ENCODE results near the gene TNFSF12.
A peak's percentile ranks its signal among the peaks of the same experiment; 100 is the strongest.
"Not testable (repeated sequence)": the region's sequence is repeated elsewhere in the genome, so short reads cannot be mapped to it uniquely, and the experiment has no call there.

Gene TNFSF12

DNA sequence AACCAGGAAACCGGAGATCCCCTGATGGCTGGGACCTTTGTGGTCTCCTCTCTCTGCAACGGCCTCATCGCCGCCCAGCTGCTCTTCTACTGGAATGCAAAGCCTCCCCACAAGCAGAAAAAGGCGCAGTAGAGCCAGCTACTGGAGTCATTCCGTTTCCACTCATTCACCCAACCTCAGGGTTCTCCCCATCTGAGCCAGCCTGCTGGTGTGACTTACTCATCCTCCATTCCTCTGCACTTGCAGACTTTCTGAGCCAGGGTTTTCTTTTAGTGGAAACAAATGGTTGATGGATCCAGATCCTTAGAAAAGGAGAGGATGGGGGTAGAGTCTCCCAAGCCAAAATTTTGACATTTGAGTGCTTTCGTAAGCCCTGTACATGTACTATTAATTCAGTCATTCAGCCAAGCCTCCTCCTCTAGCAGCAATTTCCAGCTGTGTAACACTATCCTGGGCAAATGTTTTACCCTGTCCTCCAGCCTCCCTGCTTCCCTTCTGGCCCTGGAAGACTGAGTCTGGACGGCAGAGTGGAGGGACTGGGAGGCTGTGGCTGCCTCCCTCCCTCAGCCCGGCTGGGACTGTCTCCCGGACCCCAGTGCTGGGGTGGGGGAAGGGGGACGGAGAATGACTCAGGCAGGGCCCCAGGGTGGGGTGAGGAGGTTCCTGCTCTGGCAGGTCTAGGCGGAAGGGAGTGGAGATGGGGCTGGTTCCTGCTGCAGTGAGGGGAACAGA lies 38.7 kb downstream of the TNFSF12 start:
- DNase-seq (ENCODE audit: low read depth, low spot score), result no peak

DNA sequence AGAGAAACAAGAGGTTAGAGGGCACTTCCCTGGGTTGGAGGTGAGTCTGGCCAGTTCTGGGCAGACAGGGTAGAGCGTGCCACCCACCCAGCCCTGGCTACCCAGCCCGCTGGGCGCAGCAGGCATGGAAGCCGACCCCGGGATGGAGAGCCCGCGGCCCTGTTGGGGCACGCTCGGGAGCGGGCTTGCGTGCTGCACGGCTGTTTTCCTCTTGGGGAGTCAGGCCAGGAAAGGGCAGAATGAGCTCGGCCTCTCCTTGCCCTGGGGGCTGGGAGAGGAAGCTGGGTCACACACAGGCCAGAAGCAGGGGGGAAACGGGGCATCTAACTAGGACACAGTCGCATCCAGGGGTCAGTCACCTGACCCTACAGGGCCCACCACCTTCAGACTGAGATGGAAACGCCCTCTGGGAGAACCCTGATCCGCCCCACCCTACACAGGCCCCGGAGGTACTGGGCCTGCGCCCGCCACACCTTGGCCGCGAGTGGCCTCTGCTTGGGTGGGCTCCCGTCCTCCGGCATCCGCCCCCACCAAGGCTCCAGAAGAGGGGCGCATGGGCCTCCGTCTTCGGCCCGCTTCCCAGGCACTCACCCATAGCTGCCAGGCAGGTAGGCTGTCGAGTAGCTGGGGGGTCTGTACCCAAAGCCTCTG lies 39.8 kb downstream of the TNFSF12 start:
- DNase-seq (ENCODE audit: low read depth, low spot score), result no peak

DNA sequence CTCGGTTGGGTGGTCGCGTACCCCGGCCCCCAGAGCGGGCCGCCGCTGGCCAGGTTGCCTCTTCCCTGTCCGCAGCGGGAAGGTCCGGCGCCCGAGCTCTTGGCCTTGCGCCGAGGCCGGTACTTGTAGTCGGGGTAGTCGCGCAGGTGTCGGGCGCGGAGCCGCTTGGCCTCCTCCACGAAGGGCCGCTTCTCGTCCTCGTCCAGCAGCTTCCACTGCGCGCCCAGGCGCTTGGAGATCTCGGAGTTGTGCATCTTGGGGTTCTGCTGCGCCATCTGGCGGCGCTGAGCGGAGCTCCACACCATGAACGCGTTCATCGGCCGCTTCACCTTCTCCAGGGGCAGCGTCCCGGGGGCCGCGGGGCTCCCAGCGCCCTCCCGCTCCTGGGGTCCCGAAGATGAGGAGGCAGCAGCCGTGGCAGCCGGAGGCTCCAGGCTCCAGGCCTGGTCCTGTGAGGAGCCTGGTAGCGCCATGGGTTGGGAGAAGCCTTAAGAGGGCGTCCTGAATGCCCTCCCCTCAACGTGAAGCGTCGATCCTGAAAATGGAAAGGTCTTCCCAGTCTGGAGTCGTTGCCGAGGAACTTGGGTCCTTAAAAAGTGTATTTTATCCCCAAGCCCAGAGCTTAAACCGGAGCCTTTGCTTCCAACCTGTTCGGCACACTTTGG lies 40.5 kb downstream of the TNFSF12 start:
- no peak for DNase-seq (ENCODE audit: low read depth, low spot score)

DNA sequence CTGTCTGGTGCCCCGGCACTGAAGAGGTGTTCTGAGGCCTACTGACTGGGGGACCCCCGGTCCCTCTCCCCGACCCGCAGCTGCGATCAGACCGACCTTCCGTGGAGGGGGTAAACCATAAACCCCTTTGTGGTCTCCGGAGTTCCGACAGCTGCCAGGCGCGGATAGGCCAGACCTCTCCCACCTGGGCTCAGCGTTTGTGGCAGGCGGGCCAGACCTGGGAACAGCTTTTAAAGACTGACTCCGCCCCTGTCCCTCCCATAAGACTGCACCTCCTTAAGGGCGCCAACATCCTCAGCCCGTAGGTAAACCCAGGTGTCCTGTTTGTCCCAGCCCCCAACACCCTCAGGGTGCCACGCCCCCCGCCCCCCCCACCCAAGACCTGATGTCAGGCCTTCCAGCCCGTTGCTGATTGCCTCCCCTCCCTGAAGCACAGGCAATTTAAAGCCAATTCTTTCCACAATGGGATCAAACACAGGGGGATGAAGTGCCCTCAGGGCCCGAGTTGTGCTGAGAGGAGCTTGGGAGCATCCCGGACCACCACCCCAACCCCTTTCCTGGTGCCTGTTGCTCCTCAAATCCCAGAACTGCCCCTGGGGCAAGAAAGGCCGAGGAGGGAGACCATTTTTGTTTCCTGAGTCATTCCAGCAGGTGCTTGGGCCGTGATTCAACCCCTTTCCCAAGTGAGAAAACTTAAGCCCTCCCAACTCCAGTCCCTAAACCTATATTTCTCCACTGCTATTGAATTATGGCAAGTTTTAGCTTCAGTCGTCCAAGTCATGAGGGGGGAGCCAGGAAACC lies 41.2 kb downstream of the TNFSF12 start, which contains the start of gene SOX15:
SOX15 (minus strand) TSS at position 204 of the 801 bp plus-strand sequence. CDS start 418 bp downstream, outside the sequence.
- no peak for DNase-seq (ENCODE audit: low read depth, low spot score)

DNA sequence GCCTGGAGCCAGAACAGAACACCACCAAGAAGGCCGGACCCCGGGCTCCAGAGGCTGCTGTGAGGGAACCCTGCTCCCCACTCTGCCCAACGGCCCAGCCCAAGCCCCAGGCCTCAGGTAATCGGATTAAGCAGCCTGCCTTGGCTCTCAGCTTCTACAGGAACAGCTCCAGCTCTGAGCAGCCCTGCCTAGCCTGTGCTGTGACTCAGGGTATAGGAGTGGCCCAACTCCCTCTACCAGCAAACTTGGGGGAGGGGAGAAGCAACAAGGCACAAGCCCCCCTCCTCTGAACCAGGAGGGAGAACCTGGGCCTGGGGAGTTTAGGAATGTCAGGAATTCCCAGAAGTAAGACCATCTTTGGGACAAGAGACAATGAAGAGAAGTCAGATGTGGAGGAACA lies 41.9 kb downstream of the TNFSF12 start:
- peak; percentile 78 for DNase-seq (ENCODE audit: low read depth, low spot score)

DNA sequence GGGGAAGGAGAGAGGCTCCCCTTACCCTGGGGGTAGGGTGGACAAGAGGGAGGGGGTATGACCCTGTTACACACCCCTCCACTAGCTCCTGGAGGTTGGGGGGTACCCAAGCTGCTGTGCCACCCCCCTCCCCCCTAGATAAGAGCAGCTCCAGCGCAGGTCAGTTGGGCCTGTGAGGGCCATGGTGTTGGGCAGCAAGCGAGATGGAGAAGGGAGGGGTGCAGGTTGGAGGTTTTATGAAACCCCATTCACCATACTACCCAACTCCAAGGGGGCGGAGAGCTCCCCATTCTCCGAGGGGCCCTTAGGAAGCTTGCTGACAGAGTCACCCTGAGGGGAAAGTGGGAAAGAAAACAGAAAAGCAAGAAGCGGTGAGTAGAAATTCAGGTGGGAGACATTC lies 42.7 kb downstream of the TNFSF12 start:
- DNase-seq (ENCODE audit: low read depth, low spot score), result no peak

DNA sequence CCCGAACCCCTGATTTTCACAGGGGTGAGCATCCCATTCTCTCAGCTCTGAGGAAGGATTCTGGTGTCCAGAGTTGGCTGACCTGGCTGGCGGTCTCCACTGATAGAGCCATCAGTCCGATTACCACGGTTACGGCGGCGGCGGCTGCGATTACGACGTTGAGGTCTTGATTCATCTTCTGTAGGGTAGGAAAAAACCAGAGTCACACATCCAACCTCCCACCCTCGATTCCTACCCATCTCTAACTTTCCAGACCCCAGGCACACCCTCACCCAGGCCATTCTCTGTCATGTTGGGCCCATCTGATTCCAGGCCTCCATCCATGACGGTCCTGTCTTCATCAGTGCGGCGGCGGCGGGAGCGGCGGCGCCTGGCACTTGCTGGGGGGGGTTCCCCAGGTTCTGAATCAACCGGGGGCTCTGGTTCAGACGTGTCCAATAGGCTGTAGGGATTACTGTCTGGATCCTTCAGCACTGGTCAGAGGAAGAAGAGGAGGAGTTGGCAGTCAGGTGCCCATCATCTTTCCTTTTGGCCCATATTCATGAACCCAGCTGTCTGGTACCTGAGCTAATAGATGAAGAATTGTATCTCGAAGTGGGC lies 43.7 kb downstream of the TNFSF12 start:
- no peak for DNase-seq (ENCODE audit: low read depth, low spot score)

DNA sequence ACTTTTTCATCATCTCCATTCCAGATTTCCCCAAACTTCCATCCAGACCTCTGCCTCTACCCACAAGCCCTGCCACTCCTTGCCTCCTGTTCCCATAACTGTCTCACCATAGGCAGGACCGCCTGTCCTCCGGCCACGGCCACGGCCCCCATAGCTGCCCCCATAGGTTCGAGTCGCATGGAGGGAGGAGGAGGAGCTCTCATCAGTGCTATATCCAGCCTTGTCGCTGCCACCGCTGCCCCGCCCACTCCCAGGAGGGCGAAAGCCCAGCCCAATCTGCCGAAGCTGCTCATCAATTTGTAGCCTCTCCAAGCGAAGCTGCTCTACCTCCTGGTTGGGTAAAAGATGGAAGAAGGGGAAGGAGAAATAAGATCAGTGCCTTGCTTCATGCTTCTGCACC lies 44.4 kb downstream of the TNFSF12 start:
- DNase-seq (ENCODE audit: low read depth, low spot score), result no peak

DNA sequence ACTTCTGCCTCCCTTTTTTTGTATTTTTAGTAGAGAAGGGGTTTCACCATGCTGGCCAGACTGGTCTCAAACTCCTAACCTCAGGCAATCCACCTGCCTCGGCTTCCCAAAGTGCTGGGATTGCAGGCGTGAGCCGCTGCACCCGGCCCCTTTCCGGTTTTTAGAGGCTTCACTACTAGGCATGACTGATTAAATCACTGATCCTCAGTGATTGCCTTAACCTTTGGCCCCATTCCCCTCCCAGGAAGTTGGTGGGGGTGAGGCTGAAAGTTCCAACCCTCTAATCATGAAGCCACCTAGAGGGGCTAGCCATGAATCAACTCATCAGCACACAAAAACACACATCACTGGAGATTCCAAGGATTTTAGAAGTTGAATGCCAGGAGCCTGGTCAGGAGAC lies 48.7 kb downstream of the TNFSF12 start:
- not testable (repeated sequence) for DNase-seq (ENCODE audit: low read depth, low spot score)

DNA sequence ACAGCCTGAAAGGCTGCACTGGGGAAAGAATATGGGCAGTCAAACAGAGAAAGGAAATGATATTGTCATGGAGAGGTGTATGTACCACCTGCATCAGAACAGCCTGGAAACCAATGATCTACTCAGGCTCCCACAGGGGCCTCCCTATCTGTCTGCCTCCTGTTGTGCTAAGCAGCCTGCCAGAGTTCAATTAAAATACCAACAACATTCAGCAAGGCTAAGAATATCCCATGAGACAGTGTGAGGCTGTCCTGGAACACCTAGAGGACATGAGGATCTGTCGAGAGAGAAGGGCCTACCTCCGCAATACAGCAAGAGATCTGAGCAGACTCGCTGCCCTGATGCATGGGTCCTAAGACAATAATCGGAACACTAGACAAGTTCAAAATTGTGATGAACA lies 57.4 kb downstream of the TNFSF12 start:
- no peak for DNase-seq (ENCODE audit: low read depth, low spot score)
